OCI-LY7 (cell line): ENCODE results near the gene PDIA2.

Experiments used
- CTCF ChIP-seq: fragments of 200-600 bp; sonication (generic); conservative IDR thresholded peaks from 2 replicates; pipeline ENCODE4 v1.5.1; 2014; ENCODE audit warnings: mild to moderate bottlenecking, antibody characterized with exemption, low read length, moderate library complexity, mixed read lengths
- EZH2phosphoT487 ChIP-seq: fragments of 200-600 bp; sonication (generic); IDR thresholded peaks from 2 replicates; pipeline ENCODE4 v1.6.1; 2018; ENCODE audit warnings: low read depth, borderline replicate concordance, mild to moderate bottlenecking, mixed run types, antibody characterized with exemption, low read length, moderate library complexity, mixed read lengths

DNA sequence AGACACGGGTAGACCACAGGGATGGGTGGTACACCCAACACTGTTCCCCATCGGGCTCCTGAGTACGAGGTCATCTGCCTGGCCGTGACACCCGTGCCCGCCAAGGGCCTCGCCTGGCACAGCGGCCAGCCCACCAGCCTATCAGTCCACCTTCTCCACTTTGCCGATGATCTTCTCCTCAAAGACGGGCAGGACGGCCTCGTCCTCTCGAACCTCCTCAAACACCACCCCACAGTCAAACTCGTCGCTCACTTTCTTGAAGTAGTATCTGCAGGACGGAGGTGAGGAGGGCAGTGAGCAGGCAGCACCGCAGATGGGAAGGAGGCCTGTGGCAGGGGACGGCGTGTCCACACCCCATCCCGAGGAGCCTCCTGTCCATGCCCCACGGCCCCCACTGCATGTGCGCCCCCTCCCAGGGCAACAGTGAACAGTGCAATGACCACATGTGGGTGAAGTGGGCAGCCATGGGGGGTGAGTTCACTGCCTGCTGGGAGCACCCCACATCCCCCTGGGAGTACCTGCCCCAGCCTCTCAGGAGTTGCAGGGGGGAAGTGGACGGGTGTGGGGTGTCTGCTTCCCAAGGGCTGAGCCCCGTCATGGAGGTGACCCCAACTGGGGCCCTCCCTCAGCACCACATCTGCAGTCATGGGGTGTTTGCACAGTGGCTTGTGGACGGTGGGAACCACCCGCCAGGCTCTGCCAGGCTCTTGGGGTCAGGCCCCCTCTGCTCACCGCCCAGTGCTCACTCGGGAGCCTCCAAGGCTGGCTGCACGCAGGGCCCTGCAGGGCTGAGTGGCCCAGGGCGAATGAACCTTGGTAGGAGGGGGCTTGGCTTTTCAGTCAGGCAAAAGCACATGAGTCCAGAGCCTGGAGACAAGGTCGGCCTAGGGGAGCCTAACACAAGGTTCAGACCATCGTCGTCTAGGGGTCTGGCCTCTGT is 5.3 kb downstream of the PDIA2 start:
- no peak for TF ChIP-seq CTCF
- TF ChIP-seq EZH2phosphoT487: no peak
